ENCODE data around the gene CPAMD8.

DNA sequence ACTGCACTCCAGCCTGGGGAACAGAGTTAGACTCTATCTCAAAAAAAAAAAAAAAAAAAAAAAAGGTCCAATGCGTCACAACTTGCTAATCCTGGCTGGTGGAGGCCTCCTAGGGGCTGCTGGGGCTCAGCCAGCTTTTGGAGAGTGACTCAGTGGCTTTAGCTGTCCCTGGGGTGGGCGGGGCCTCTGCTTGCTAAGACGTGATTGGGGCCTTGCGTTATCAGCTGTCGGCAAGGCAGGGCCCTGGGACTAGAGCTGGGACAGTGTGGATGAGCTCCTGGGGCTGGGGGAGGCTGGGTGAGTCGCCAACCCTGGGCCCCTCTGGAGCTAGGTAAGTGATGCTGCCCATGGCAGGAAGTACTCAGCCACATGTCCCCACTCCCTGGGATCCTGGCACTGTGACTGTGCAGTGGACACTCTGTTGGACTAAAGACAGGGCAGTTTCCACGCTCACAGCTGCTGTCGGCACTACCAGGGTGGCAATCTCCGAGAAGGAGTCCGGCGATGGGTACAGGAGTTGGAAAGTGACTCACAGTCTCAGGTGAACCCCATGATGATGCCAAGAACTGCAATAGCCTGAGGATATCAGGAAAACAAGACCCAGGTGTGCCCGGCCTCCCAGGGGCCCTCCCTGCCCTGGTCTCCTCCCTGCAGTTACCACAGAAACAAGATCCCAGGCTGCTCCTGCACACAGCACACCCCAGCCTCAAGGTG lies 105.6 kb downstream of the CPAMD8 start:
- TF ChIP-seq, protein P1, sequence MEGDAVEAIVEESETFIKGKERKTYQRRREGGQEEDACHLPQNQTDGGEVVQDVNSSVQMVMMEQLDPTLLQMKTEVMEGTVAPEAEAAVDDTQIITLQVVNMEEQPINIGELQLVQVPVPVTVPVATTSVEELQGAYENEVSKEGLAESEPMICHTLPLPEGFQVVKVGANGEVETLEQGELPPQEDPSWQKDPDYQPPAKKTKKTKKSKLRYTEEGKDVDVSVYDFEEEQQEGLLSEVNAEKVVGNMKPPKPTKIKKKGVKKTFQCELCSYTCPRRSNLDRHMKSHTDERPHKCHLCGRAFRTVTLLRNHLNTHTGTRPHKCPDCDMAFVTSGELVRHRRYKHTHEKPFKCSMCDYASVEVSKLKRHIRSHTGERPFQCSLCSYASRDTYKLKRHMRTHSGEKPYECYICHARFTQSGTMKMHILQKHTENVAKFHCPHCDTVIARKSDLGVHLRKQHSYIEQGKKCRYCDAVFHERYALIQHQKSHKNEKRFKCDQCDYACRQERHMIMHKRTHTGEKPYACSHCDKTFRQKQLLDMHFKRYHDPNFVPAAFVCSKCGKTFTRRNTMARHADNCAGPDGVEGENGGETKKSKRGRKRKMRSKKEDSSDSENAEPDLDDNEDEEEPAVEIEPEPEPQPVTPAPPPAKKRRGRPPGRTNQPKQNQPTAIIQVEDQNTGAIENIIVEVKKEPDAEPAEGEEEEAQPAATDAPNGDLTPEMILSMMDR (IDR thresholded peaks at IDR 0.05), result no peak
- TF ChIP-seq POLR2AphosphoS5 (IDR thresholded peaks at IDR 0.05), result no peak

All from suprapubic skin (tissue), 3 donors.